HG02981 (cell line): Measurements from ENCODE around the gene CYSRT1.

Experiments
- ATAC-seq: cut with Tn5 transposase; IDR thresholded peaks from one replicate; pipeline ENCODE4 v1.9.1; 2021; ENCODE audit warnings: mild to moderate bottlenecking, moderate library complexity; ENCODE audit not compliant: unreplicated experiment

The CYSRT1 gene, protein sequence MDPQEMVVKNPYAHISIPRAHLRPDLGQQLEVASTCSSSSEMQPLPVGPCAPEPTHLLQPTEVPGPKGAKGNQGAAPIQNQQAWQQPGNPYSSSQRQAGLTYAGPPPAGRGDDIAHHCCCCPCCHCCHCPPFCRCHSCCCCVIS

DNA sequence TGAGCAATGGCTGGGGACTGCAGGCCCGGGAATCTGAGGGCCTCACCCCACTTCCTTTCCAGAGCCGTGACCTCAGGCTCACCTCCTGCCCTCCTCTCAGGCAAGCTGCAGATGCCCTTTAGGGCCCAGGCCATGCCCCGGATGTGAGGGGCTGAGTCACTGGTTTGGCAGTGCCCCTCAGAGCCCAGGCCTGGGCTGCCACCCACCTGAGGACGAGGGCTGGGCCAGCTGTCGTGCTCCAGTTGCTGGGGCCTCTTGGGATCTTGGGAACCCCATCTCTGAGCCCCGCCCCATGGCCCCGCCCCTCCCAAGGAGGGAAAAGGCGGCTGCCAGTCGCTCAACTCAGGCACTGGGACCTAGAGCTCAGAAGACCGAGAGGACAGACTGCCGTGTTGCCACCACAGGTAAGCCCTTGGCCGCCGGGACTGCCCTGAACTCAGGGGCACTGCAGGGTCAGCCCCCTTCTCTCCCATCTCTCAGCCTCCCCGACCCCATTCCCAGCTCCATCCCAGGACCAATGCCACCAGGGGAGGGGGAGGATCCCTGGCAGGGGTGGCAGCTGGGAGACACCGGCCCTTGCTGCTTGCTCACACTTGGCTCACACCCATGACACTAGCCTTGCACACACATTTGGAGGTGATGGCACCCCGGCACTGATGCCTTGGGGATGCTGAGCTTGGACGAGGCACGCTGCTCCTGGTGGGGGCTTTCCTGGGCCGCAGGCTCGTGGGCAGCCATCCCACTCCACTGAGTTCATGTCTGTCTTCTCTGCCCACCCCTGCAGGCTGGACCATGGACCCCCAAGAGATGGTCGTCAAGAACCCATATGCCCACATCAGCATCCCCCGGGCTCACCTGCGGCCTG, at the start of gene CYSRT1:
Gene CYSRT1 (plus strand): TSS at position 345 of the 865 bp plus-strand sequence. CDS start 448 bp downstream, at position 793.
- ATAC-seq: no peak

DNA sequence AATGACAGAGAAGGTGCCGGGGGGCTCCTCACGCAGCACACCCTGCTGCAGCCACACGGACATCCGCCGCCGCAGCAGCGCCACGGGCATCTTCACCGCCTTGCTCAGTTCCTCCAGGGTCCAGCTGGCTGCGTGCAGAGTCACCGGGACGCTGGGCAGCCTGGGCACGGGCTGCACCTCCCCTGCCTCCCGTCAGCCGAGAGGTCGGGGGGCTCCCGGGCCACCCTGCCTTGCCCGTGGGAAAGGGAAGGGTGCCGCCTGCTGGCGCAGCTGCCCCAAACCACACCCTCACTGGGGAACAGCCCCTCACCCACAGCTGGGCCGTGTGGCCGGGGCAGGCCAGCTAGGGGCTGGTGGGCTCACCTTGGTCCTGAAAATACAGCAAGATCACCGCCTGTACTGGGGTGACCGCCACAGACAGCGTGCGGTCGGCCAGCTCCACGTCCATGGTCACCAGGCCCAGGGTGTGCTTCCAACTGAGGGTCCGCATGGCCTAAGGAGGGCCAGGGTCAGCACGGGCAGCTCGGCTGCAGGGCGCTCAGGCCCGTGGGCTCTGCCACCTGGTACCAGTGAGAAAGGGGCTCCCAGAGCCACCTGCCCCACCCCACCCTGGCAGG, 49.5 kb upstream of the CYSRT1 start:
- no peak for ATAC-seq

DNA sequence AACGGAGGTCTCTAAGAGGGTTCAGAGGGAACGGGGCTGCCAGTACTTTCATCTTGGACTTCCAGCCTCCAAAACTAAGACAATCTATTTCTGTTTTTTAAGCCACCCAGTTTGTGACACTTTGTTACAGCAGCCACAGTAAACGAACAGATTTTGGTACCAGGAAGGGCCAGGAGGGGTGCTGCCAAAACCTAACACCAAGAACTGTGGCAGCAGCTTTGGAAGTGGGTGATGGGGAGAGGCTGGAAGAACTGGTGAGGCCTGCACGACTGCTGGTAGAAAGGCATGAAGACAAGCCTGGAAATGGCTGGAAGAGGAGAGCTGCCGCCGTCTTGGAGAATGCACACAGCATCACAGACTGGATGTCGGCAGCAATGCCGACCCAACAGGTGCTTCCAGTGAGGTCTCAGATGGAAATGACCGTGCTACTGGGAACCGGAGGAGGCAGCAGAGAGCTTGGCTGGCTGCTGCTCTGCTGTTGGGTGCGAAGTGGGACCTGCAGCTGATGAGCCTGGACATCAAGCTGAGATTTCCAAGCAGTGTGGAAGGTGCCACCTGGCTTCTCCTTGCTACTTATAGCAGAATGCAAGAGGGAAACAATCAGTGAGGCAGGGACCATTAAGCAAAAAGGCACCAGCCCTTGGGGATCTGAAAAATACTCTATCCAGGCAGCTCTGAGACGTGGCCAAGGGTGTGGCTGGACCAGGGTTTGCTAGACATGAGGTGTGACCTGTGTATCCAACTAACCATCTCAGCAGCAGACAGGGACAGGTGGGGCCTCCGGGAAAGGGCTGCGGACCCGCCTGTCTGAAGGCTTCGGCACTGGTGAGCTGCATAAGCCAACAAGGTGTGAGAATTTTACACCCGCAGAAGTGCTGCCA, 48.4 kb upstream of the CYSRT1 start:
- ATAC-seq: no peak

DNA sequence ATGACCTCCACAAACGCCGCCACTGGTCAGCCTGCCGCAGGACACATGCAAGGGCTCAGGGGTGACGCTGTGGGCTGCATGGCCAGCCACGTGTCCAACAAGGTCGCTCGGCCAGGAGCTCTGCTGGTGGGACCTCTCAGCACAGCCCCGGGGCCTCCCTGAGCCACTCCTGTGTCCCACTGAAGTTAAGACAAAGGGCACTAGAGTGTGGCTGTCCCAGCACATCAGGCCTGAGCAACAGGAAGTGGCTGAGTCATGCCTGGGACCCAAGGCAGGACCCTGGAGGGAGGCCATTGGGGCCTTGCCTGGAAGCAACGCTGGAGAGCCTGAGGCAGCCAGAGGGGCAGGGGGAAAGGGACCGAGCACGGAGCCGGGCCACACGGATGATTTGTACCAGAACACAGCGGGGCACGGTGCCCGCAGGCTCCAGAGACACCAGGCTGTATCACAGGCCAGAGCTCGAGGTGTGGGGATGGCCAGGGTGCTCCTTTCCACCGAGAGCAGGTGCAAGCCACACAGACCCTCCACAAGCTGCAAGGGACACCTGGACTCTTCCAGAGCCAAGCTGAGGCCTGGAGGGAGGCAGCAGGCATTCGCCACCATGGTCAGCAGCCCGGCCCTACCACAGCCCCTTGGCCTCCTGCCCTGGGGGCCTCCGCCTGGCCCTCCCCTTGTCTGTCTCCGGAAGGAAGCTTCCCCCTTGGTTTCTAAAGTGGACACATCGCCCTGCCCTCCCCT, 46.6 kb upstream of the CYSRT1 start:
- no peak for ATAC-seq

DNA sequence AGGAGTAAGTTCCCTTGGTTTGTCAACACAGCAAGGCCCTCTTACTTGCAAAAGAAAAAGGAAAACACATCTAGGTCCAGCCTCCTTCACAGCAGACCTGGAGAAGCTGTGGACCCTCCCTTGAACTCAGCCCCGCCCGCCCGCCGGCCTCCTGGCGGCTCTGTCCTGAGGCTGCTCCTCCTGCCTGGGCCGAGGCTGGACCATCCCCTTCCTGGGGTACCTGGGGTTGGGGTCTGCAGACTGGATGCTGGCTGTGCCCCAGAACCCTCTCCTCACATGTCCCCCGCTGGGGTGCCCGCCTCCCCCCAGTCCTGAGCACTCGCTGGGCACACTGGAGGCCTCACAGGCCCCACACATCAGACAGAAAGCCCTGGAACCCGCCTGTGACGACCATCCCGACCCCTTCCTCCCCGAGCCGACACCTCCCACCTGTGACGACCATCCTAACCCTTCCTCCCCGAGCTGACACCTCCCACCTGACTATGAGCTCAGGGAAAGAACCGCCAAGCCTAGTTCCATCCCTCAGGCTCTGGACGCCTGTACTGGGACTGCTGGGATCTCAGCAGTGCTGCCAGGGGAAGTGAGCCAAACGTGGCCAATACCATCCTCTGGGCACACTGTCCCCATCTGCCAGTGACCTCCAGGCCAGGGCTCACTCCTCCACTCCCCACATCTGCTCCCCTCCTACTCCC, 45.9 kb upstream of the CYSRT1 start:
- no peak for ATAC-seq

DNA sequence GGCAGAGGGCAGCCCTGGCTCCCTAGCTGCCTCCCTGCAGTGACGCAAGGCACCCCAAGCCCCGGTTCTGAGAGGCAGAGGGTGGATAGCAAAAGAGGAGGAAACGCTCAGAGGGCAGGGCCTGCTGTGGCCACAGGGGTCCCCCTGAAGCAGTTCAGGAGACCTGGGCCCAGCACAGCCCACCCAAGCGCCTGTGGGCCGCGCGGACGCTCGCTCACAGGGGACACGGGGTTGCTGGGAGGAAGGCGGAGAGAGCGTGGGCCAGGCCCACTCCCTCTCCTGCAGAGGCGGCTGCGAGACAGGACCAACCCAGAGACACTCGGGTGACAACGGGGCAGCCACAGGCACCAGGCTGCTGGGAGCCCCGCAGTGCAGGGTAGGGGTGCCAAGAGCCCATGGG, 45.2 kb upstream of the CYSRT1 start:
- no peak for ATAC-seq

DNA sequence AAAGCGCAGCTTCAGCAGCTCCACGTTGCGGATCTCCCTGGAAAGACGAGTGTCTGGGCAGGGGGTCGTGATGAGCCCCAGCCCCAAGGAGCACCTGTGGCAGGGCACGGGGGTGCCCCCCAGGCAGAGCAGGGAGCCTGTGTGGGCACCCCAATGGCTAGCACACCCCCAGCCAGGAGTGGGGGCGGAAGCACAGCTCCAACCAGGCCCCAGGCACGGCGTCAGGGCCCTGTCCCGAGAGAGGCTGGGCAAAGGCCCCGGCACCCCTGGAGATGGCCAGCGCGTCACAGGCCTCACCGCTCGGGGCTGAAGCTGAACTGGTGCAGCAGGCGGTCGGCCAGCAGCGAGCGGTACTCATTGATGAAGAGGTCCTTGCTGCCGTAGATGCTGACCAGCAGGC, 44.5 kb upstream of the CYSRT1 start:
- ATAC-seq: no peak

DNA sequence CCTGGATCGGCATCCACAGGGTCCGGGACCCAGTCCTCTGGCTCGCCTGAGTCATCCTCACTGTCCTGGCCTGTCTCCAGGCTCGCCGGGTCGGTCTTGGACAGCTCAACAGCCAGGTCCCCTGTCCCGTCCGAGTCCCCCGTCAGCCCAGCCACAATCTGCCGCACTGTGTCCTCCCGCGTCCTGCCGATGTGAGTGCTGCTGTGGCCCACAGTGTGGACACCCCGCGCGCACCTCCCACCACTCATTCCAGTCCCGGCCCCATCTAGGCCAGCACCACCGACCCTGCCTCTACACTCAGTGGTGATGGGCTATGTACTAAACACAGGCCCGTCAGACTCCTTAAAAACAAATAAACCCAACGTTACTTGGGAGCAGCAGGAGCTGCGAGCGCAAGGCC, 43.3 kb upstream of the CYSRT1 start:
- ATAC-seq: no peak

DNA sequence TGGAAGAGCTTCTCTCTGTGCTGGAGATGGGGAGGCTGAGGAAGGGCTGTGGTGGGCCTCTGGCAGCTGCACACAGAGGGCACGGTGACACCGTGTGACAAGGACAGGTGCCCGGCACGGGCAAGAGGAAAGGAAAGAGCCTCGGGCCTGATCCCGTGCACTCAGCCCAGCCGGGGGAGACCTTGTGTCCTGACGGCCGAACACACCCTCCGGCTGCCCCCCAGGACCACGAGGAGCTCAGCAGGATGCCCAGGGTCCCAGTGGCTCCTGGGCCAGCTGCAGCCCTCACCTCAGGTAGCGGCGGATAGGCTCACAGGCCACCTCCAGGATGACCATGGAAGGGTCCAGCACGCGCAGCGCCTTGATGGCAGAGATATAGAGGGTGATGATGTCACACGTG, 42.1 kb upstream of the CYSRT1 start:
- ATAC-seq: no peak

DNA sequence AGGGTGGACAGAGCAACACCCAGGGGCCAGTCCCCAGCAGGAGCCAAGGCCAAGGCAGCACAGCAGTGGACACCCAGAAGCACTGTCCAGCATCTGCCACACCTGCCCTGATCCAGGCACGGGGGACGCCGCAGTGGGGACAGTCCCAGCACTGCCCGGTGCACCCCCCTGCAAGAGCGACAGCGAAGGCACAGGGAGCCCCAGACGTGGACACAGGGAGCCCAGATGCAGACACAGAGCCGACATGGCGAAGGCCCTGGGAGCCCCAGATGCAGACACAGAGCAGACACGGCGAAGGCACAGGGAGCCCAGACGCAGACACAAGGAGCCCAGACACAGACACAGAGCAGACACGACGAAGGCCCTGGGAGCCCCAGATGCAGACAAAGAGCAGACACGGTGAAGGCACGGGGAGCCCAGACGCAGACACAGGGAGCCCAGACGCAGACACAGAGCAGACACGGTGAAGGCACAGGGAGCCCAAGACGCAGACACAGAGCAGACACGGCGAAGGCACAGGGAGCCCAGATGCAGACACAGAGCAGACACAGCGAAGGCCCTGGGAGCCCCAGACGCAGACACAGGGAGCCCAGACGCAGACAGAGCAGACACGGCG, 40.9 kb upstream of the CYSRT1 start:
- no peak for ATAC-seq

DNA sequence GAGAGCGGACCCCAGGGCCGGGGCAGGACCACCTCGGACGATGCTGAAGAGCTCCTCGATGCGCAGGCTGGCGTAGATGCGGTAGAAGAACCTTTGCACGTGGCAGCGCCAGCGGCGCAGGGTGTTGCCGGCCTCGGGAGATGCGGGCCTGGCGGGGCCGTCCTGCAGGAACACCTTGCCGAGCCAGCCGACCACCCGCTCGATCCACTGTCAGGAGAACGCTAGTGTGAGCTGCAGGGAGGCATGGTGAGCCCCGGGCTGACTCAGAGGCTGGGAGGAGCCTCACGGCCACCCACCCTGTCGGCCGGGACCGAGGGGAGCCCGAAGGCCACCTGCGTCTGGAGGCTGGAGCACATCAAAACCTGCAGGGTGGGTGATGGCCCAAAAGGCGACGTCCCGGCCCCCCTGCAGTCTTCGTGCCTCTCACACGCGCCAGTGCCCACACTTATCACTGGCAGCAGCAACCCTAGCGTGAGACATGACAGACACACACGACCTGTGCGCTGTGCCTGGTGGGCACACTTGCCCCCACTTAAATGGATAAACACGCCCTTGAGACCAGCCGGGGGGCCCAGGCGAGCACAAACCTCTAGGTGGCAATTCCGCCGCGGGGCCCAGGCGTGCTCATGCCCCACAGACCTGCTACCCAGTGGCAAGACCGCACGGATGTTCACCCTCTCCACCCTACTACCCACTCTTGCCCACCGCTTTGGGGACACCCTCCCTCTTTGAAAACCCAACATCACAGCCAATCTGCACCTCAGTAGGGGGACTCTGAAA, 39.9 kb upstream of the CYSRT1 start:
- no peak for ATAC-seq

DNA sequence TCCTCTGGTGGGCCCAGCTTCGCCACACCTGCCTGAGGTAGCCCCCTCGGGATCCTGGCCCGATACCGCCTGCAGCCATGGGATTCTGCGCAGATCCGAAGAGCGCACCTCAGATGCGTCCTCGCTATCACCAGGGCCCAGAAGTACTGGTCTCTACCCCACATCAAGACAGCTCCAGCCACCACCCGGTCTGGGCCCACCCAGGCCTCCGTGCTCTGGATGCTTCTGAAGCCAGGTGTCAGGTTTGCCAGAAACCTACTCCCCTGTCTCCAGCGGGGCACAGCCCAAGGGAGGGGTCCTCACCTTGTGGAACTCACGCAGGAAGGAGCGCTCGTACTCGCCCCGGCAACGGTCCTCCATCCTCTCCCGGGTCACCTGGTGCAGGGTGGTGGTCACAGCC, 39.1 kb upstream of the CYSRT1 start:
- no peak for ATAC-seq

DNA sequence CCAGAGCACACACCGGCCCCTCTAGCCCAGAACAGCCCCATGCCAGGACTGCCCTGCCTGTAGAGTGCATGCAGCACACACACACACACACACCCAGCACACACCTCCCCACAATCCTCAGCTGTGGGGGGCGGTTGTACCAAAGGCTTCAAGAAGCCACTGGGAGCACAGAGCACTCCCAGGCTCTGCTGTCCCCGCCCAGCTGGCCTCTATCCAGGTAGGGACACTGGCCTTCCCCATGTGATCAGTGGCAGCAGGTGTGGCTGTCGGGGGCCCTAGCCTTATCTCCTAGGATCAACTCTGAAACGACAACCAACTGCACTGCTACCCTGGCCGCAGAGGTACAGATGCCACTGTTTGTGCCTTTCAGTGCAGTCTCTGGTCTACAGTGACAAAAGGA, 38.6 kb upstream of the CYSRT1 start:
- no peak for ATAC-seq

DNA sequence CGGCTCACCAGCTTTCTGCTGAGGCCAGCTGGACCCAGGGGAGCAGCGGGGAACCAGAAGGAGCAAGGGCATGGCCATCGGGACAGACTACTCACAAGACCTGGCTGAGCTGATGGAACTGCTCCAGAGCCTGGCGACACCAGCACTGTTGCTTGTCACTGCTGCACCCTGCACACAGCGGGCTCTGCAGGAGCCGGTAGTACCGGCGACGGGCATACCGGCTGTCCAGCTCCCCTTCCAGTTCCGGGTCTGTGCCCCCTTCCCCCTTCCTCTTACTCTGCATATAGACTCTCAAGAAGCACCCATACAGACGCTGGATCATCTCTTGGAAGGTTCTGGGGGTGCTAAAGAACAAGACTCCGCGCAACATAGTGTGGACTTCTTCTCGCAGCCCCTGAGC, 37.6 kb upstream of the CYSRT1 start:
- no peak for ATAC-seq

DNA sequence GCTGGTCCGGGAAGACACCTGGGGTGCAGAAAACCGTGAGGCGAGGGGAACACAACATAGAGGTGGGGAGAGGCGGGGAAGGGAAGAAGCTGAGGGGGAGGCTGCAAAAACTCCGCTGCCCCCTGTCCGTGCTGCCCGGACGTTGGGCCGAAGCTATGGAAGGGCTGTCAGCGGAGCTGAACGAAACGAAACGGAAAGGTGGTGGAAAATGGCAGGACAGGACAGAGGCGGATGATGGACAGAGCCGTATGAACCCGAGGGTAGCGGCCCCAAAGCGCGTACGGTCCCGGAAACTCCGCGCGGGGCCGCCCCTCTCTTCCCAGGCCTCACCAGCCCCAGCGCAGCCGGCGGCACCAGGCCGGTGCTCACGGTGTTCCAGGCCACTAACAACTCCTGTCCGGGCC, 36.9 kb upstream of the CYSRT1 start:
- no peak for ATAC-seq

DNA sequence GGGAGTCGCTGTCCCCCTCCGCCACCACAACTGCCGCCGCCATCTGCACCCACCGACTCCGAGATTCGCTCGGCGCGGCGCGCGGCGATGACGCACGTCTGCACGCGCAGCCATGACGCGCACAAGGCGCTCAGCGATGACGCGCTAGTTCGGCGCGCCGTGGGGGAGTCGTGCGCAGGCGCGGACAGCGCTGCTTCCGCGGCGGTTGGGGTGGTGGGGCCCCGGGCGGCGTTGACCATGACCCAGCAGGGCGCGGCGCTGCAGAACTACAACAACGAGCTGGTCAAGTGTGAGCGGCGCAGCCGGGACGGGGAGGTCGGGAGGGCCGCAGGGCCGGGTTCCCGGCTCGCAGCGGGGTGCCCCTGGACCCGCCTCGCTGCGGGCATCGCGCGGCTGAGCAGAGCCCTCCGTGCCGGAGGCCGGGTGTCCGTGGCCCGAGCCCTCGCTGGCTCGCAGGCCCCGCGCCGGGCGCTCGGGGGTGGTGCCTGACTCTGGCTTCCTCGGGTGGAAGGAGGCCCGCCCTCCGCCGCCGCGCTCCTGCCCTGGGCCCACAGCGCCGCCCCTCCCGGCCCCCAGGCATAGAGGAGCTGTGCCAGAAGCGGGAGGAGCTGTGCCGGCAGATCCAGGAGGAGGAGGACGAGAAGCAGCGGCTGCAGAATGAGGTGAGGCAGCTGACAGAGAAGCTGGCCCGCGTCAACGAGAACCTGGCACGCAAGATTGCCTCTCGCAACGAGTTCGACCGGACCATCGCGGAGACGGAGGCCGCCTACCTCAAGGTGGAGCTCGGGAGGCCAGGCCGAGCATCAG, 36.3 kb upstream of the CYSRT1 start, which contains the start of the genes ANAPC2 and SSNA1:
Gene ANAPC2 (minus strand): TSS at position 71 of the 807 bp plus-strand sequence. CDS start 28 bp downstream, at position 43.
Gene SSNA1 (plus strand): TSS at position 187 of the 807 bp plus-strand sequence. CDS start 51 bp downstream, at position 238.
- peak; percentile 71 for ATAC-seq
